ENCODE measurements around the gene MAPKAP1.

DNA sequence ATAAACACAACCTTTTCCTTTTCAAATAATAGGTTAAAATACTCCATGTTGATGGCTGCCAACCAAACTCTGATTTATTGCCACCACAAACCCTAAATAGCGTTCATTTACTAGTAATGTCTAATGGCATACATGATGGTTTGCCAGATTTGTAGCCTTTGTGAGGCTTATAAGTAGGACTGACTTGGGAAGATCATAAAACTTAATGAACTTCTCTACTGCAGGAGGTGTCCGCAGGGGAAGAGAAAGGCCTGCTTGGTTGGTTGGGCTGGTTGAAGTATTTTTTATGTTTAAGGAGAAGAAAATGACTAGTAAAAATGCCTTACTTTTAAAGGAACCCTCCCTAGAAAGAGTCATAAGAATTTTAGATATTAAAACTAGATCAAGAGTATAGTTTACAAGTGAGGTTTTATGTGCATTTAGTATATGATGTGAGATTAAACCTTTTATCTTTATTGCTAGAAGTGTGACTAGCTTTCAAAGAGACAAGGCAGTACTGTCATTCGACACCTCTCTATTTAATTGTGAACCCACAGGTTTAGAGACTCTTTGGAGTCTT lies 45.1 kb upstream of the MAPKAP1 start:
- TF ChIP-seq, protein P1, sequence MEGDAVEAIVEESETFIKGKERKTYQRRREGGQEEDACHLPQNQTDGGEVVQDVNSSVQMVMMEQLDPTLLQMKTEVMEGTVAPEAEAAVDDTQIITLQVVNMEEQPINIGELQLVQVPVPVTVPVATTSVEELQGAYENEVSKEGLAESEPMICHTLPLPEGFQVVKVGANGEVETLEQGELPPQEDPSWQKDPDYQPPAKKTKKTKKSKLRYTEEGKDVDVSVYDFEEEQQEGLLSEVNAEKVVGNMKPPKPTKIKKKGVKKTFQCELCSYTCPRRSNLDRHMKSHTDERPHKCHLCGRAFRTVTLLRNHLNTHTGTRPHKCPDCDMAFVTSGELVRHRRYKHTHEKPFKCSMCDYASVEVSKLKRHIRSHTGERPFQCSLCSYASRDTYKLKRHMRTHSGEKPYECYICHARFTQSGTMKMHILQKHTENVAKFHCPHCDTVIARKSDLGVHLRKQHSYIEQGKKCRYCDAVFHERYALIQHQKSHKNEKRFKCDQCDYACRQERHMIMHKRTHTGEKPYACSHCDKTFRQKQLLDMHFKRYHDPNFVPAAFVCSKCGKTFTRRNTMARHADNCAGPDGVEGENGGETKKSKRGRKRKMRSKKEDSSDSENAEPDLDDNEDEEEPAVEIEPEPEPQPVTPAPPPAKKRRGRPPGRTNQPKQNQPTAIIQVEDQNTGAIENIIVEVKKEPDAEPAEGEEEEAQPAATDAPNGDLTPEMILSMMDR (IDR thresholded peaks at IDR 0.05): no peak
- TF ChIP-seq POLR2A (IDR thresholded peaks at IDR 0.05): no peak

Data from Peyer's patch (tissue), 4 donors.